GM23248 (cell line): ENCODE data around the gene TSHR.

ENCODE experiments used
- EZH2 ChIP-seq: fragments of 200-600 bp; sonication (generic); IDR thresholded peaks from 2 replicates; pipeline ENCODE4 v1.6.1; 2018; ENCODE audit warnings: antibody characterized with exemption, mild to moderate bottlenecking; ENCODE audit not compliant: insufficient read depth, poor library complexity, severe bottlenecking
- EZH2phosphoT487 ChIP-seq: fragments of 200-600 bp; sonication (generic); IDR thresholded peaks from 2 replicates; pipeline ENCODE4 v1.6.1; 2018; ENCODE audit warnings: antibody characterized with exemption, moderate library complexity, mild to moderate bottlenecking, low read depth; ENCODE audit not compliant: insufficient read depth

DNA sequence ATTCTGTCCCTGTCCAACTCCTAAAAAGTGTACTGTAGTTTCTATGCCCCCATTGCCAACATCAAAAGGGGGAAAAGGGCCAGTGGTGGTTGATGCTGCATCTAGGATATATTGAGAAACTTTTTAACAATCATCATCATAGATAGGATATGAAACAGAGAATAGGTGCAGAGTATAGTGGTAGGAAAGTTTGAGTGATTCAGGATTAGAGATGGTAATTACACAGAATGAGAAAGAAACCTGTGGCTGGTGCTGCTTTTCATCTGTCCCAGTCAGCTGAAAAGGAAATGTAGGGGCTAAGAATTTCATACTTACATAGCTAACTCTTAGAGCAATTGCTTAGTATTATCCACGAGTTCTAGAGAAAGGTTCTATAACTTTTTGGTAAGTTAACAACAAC is 197.8 kb downstream of the TSHR start:
- TF ChIP-seq EZH2 (no peak), EZH2phosphoT487 (no peak)
